SH-SY5Y (cell line): ENCODE measurements around the gene MYO6.

Source experiments
- GATA2 ChIP-seq: IDR thresholded peaks from 2 replicates; pipeline ENCODE4 v1.6.1; 2011; ENCODE audit warnings: mild to moderate bottlenecking, low read depth, low read length
- GATA3 ChIP-seq: IDR thresholded peaks from 2 replicates; pipeline ENCODE4 v1.6.1; 2011; ENCODE audit warnings: low read depth, mild to moderate bottlenecking, low read length, moderate library complexity

GRCh38 chr6:75882734-75883133 is 133.7 kb downstream of the MYO6 start:
- TF ChIP-seq GATA2: no peak
- no peak for TF ChIP-seq GATA3
